GM21381 (cell line): Measurements from ENCODE around the gene TBP.
A peak's percentile ranks its signal among the peaks of the same experiment; 100 is the strongest.
"Not testable (repeated sequence)": the region's sequence is repeated elsewhere in the genome, so short reads cannot be mapped to it uniquely, and the experiment has no call there.

Source experiments
- ATAC-seq: cut with Tn5 transposase; IDR thresholded peaks from one replicate; pipeline ENCODE4 v1.9.1; 2021; ENCODE audit warnings: mild to moderate bottlenecking, moderate library complexity; ENCODE audit not compliant: unreplicated experiment

Gene TBP

GRCh38 chr6:170554013-170554795, at the start of gene TBP:
TSS of gene TBP (plus strand) at chr6:170554369. CDS start at chr6:170557030, 2,661 bp downstream.
- ATAC-seq, result peak; percentile 96

- ATAC-seq, result no peak
Measured at GRCh38 chr6:170504479-170504878, 49.7 kb upstream of the TBP start.

- no peak for ATAC-seq
Measured at GRCh38 chr6:170505306-170505705, 48.9 kb upstream of the TBP start.

GRCh38 chr6:170506446-170506845, 47.7 kb upstream of the TBP start:
- ATAC-seq, result no peak

- ATAC-seq, result not testable (repeated sequence)
Measured at GRCh38 chr6:170507728-170508127, 46.4 kb upstream of the TBP start.

GRCh38 chr6:170508275-170508674, 45.9 kb upstream of the TBP start:
- not testable (repeated sequence) for ATAC-seq

- ATAC-seq, result not testable (repeated sequence)
Measured at GRCh38 chr6:170508892-170509722, 45.1 kb upstream of the TBP start.

GRCh38 chr6:170509723-170510018, 44.5 kb upstream of the TBP start:
- no peak for ATAC-seq

GRCh38 chr6:170510631-170511030, 43.5 kb upstream of the TBP start:
- ATAC-seq, result no peak

- ATAC-seq, result no peak
Measured at GRCh38 chr6:170512249-170512648, 41.9 kb upstream of the TBP start.

GRCh38 chr6:170514908-170515307, 39.3 kb upstream of the TBP start:
- no peak for ATAC-seq

GRCh38 chr6:170516783-170517616, 37.2 kb upstream of the TBP start:
- ATAC-seq, result peak; percentile 95

GRCh38 chr6:170522565-170523183, 31.5 kb upstream of the TBP start:
- no peak for ATAC-seq

GRCh38 chr6:170523256-170524171, 30.7 kb upstream of the TBP start:
- ATAC-seq, result no peak

GRCh38 chr6:170524172-170524502, 30.0 kb upstream of the TBP start:
- no peak for ATAC-seq

- no peak for ATAC-seq
Measured at GRCh38 chr6:170525795-170526194, 28.4 kb upstream of the TBP start.

GRCh38 chr6:170527995-170528394, 26.2 kb upstream of the TBP start:
- ATAC-seq, result not testable (repeated sequence)

GRCh38 chr6:170529839-170530469, 24.2 kb upstream of the TBP start:
- peak; percentile 69 for ATAC-seq

- ATAC-seq, result no peak
Measured at GRCh38 chr6:170532867-170533488, 21.2 kb upstream of the TBP start.
